Stimulated activated CD4-positive, alpha-beta T cell treated with anti-CD3 and anti-CD28 coated beads, TNF-alpha, amount 100 ng/mL, for 24 hours (primary cell): ENCODE results near the gene MMRN2.
A peak's percentile ranks its signal among the peaks of the same experiment; 100 is the strongest.

Experiments used
- DNase-seq, 3 experiments: peaks; one replicate each; pipeline ENCODE4 v3.0.0-alpha.2; 2020; ENCODE audit warnings: low read depth in 3 of 3

MMRN2 gene

DNA sequence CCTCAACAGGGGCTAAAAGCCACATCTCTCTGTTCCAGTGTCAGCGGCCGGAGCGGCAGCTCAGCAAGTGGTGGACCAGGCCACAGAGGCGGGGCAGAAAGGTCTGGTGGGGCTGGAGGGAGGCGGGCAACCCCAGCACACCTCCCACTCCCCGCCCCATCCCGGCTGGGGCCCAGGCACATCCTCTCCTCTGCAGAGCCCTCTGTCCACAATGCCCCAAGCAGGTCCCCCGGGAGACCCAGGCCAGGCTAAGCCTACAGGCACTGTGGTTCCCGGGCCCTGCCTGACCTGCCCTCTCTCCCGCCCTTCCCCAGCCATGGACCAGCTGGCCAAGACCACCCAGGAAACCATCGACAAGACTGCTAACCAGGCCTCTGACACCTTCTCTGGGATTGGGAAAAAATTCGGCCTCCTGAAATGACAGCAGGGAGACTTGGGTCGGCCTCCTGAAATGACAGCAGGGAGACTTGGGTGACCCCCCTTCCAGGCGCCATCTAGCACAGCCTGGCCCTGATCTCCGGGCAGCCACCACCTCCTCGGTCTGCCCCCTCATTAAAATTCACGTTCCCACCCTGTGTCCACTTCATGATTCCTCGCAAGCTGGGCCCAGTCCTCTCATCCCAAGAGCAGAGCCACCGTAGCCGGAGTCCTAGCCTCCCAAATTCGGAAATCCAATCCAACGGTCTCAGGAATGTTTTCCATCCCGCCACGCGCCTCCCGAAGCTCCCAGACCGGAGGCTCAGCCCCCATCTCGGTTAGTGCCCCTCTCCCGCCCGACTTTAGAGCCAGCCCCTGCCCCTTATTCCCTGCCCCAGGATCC, 13.0 kb upstream of the MMRN2 start:
- no peak for DNase-seq

DNA sequence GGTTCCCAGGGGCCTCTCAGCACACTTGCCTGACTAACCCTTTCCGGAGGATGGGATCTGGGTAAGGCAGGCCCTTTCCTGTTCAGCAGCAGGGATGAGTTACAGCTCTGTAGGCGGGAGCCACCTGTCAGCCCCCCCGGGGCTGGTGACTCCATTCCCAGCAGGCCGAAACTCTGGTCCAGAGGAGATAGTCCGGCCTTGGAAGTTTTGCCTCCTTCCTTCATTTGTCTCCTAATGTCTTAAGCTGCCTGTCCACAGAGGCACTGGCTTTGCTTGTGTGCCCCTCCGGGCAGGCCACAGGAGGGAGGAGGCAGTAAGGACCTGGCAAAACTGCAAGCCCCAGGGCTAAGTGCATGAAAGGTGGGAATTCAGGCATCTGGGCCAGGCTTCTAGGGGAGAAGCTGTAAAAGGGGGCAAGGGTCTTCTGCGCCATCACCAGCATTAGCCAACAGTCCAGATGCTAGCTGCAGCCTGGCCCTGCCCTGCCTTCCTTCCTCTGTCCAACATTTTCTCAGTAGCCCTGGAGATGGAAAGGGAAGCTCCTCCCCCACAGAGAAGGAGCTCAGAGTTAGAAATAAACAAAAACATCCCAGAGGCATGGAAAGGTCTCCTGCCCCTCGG, 12.1 kb upstream of the MMRN2 start:
- DNase-seq, result no peak

DNA sequence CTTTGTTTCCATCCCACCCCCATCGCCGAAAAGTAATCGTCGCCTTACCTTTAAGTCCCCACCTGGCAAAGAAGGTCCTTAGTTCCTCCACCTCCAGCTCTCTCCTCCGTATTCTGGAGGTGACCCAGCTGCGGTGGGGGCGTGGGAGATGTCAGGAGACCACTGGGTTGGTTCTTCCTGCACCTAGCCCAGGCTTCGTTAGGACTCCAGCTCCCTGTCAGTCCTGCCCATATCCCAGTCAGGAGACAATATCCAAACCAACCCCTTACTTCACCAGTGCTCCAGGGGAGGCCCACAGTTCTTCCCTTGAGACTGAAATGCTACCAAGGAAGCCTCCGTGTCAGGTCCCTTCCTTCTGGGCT, 11.6 kb upstream of the MMRN2 start:
- no peak for DNase-seq

DNA sequence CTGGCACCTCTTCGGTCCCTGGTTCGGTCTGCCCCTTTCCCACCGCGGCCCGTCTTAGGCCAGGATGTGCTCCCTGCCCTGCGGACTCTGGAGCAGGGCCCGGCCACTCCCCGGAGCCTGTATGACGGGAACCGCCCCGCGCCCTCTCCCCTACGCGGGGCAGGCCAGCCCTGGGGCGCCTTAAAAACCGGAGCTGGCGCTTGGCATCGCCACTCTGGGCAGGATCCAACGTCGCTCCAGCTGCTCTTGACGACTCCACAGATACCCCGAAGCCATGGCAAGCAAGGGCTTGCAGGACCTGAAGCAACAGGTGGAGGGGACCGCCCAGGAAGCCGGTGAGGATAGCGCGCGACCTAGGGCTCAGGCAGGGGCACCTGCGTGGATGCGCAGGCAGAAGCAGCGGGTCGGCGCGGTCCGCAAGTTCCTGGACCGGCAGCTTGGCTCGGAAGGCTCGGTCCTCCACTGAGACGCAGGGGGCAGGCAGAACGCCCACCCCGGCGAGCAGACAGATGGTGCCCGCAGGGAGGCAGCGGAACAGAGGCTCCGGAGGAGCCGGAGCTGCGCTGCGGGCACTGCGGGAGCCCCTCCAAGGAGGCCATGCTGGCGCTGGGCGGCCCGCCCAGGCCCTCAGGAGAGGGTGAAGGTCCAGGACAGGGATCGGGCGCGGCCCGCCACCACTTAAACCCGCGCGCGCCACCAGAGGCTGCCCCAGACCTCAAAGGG, 11.0 kb upstream of the MMRN2 start, which contains the start of gene ADIRF:
Gene ADIRF, plus strand, starts transcription at position 212 of the 723 bp plus-strand sequence. Its CDS starts 63 bp downstream, at position 275.
- no peak for DNase-seq

DNA sequence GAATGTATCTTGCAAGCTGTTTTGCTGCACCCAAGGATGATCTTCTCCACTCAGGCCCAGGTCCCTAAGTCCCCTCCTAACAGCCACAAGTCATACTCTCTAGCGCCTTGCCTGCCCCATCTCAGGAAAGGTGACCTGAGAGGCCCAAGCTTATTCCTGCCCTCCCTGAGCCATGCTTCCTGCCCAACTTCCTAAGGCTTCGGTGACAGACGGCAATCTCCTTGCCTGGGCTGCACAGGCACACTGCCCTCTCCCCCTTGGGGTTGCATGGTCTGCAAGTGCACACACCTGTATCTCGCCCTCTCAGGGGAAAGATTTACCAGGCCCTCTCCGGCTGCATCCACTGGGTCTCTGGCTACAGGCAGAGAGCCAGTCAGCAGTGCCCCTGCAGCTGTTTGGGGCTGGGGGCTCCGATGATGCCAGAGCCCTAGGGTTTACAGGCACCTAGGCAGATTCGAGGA, 10.1 kb upstream of the MMRN2 start:
- DNase-seq, result no peak

DNA sequence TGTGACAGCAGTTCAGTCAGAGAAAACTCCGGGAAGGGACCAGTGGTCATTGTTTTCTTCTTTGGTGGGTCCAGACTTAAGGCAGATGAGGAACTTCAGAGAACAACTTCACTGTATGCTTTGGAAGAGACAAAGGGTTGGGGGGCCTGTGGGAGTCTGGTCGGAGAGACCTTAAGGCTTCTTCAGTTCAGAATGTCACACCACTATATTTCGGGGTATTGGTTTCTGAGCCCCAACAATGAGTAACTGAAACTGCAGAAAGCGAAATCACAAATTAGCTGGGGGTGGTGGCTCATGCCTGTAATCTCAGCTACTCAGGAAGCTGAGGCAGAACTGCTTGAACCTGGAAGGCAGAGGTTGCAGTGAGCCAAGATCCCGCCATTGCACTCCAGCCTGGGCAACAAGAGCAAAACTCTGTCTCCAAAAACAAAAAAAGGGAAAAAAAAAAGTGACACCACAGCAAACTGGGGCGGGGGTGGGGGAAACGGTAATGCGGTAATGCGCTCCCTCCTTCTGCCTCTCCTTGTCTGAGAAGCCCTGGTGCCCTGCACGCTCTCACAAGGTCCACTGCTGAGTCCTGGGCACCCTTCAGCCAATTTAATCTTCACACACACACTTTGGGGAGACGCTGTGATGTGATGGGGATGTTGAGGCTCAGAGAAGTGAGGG, 8.7 kb upstream of the MMRN2 start:
- no peak for DNase-seq

DNA sequence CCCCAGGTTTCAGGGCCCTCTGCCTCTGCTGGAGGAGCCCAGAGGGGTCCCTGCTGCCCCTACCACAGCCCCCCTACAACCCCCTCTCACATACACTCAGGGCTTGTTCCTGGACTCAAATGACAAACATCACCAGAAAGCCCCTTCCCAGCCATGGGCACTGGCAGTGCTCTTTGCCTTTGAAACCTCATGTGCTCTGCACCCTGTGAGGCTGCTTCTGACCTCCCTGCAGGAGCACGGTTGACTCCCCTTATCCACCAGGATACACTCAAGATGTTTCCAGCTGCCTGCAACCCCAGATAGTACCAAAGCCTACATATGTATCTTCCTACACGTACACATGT, 7.4 kb upstream of the MMRN2 start:
- DNase-seq, result no peak

DNA sequence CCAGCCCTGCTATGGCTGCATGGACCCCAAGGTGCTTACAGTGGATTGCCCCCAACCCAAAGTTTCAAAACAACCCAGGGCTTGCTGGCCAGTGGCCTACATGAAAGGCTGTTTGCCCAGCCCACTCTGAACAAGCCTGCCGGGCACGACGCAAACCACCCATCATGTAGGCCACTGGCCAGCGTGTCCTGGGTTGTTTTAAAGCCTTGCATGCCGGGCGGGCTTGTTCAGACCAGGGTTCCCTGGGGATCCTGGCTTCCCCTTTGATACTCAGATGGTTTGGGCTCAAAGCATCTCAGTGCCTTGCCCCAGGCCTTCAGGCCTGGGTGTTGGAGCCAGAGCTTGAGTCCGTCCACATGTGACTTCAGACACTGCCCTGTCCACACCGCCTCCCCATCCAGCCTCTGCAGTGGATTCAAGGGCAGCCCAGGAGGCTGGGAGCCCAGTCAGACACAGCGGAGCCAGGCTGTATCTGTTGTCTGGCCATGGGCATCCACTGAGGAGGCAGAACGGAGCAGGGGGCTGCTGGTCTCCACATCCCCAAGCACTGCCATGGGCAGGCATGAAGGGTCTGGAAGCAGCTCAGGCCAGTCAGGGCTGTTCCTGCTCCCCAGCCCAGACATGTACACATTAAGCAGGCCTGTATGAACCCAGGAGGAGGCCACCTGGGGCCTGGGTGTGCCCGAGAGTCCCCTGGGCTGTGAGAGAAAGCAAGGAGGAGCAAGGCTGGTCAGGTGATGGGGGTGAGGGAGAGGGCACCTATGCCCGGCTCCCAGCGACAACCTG, 6.8 kb upstream of the MMRN2 start:
- no peak for DNase-seq

DNA sequence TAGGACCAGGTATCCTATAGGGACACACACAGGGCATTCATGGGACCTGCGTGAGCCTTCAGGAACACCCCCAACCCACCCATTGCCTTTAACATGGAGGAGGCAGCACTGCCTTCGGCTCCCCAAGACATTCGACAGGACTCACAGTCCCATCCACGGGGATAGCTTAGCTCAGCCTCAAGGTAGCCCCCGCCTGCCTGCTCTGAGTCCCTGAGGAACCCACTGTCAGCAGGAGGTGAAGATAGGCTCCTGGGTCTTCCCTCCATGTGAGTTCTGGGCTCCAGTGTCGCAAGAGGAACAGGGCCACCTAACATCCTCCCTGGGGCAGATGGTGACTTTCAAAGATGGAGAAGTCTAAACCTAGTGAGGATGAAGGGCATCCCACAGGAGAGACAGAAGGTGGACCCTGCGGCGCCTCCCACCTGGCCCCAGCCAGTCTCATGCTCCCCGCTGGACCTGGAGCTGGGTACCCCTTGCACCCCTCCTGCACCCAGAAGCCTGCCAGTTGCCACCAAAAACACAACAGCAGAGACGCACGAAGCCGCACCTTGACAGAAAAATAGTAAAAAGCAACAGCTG, 6.0 kb upstream of the MMRN2 start:
- DNase-seq, result no peak

DNA sequence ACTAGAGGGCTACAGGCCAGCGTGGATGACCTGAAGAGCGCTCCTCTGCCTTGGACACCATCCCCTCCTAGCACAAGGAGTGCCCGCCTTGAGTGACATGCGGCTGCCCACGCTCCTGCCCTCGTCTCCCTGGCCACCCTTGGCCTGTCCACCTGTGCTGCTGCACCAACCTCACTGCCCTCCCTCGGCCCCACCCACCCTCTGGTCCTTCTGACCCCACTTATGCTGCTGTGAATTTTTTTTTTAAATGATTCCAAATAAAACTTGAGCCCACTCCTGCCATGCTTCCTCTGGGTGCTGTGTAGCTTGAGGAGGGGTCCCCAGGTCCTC, 5.5 kb upstream of the MMRN2 start:
- no peak for DNase-seq

DNA sequence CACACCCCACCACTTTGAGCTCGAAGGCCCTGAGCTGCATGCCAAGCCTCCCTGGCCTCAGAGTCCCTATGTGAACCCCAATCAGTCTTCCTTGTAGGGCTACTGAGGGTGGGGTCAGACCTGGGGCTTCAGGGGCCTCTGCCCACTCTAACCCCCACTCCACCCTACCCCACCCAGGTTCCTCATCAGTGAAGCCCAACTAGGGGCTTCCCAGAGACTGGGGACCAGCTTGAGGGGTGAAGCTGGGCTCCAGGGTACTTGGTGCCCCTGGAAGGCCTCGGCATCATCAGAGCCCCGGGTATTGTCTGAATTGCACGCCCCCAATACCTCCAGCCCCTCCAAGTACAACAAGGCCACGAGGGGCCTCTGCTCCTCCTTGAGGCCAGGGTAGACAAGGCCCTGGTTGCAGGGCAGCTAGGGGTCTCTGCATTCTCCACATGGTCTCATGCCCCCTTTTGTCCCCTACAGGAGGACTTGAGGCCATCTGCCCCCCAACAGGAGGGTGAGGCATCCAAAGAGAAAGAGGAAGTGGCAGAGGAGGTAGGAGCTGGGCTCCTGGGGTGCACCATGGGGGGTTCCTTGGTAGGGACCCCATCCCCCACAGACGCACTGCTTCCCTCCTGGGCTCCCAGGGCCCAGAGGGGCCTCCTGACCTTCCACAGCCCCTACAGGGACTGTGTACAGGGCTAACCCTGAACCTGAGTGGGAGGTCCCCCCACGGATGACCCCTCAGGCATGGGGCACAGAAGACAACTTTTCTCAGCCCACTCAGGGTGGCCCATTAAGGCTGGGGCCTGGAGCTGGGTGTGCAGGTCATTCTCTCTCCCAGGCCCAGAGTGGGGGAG, 4.9 kb upstream of the MMRN2 start:
- no peak for DNase-seq

DNA sequence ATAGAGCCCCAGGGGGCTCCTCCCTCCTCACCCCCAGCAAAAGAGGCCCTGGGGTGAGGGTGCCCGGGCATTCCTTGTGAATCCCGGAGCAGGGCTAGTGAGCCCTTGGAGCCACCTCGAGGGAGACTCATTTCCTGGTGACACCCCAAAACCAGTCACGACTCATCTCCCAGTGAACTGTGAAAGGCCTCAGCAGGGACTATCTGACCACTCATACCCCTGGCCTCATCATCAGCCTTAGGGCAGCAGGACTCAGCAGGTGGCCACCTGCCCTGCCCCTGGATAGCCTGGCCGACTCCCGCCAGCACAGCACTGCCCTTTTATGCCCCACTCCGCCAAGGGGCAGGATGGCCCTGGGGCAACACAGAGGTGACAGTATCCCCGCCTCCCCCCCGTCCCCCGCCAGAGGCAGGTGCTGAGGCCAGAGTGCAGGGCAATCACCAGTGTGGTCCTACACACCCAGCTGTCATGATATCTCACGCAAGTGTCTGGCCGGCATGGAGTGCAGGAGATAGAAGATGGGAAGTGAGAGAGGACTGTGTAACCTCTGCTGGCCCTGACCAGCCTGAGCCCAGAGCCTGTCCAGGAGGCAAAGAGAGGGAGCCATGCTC, 4.2 kb upstream of the MMRN2 start:
- DNase-seq, result no peak

DNA sequence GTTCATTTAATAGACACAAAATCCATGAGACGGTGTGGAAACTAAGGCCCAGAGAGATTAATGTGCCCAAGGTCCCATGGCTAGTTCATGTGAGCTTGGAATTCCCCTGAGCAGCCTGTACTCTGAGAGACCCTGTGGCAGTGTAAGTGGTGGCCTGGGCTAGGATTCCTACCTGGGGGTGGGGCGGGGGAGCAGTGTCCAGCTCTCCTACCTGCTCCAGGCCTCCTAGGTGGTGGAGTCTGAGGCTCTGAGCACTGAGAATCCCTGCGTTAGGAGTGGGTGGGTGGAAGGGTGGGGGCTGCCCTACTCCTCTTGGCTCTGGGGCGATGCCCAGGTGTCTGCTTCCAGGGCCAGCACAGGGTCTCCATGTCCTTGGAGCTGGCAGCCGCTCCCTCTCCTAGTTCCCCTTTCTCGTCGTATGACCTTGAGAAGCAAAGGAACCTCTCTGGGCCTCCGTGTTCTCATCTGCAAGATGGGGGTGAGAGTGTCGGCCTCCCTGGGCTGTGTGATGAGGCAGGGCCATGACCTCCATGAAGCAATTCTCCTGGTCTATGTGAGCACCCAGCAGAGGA, 3.5 kb upstream of the MMRN2 start:
- DNase-seq, result no peak

DNA sequence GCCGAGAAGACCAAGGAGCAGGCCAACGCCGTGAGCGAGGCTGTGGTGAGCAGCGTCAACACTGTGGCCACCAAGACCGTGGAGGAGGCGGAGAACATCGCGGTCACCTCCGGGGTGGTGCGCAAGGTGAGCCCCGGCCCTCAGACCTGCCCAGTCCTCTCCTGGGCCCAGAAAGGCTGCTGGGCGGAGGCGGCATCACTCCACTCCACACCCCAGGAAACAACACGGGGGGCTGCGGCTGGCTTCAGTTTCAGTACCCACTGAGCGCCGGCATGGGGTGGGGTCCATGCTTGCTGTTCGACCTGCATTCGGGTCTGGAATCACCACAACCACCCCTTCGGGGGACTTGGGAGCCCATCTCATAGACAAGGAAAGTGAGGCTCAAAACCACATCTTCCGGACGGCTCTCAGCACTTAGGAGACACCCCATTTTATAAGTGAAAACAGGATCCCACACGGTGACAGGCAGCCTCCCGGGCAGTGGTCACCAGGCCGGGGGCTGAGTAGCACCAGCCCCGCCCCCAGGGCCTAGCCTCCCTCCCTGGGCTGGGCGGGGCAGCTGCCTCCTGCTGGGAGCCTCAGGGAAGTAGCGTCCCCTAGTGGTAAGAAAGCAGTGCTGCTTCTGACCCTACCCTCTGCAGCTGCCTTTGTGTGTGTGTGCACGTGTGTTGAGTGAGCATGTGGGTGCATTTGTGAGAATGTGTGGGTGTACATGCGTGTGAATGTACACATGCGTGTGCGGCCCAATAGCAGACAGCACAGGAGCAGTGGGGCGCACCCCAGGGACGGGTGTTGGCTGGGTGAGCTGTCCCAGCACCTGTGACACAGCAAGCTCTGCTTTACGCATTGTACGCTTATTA, 2.8 kb upstream of the MMRN2 start:
- DNase-seq, result peak in 1 of 3 experiments; percentile 35

DNA sequence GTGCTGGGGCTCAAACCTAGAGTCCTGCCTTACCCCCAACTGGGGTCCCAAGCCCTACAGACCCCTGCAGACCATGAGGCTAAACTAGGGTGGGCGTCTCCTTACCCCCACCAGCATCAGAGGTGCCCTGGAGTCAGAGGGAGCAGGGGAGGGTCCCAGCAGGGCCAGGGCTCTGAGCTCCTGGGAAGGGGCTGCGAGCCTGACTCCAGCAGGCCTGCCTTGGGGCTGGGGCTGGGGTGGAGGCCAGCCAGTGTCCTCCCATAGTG, 2.3 kb upstream of the MMRN2 start:
- DNase-seq, result no peak

DNA sequence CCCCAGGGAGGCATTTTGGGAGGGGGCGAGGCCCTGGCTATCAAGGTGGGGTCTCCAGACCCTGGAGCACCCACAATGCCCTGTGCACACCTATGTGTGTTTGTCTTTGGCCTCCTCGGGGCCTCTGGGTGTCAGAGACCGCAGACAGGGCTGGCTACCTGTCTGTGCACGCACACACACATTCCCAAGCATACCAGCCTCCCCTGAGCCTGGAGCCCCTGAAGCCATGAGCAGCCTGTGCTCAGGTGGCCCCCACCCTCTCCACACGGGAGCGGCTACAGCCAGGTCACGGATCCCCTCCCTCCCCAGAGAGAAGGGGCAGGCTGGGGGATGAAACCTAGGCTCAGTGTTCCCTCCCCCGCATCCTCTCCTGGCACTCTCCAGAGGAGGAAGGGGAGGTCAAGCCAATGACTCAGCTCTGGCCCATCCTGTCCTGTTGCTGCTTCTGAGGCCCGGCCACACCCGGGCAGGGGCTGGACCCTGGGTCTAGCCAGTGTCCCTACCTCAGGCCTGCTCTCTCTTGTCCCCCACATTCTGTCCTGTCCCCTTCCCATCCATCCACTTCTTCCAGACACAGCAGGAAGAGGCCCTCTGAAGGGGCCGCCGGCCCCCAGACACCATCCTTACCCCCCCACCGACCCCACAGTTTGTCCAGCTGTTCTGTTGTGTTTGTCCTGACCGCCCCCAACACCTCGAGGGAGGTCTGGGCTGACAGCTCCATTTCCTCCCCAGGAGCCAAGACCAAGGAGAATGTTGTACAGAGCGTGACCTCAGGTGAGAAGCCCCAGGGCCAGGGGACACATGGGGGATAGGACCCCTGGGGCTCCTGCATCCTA, 1.7 kb upstream of the MMRN2 start:
- no peak for DNase-seq

DNA sequence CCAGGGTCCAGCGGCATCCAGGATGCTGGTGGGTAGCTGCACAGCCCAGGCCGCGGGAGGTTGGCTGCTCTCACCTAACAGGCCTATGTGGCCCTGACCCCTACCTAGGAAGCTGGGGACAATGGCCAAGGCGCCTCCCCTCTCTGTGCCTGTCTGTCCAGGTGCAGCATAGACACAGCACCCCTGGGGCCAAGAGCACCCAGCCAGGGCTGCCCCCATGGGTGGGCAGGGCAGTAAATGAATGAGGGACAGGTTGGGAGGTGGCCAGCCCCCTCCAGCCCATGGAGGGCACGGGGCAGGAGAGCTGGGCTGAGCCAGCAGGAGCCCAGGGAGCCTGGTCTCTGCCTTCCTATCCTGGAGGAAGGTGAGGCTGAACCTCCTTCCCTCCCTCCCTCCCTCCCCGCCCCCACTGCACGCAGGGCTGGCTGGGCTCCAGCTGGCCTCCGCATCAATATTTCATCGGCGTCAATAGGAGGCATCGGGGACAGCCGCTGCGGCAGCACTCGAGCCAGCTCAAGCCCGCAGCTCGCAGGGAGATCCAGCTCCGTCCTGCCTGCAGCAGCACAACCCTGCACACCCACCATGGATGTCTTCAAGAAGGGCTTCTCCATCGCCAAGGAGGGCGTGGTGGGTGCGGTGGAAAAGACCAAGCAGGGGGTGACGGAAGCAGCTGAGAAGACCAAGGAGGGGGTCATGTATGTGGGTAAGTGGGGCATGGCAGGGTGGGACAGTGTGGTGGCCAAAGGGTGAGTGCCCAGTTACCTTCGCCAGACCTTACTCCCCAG, 893 bp upstream of the MMRN2 start, which contains the start of gene SNCG:
Gene SNCG, plus strand, starts transcription at position 484 of the 785 bp plus-strand sequence. Its CDS starts 99 bp downstream, at position 583.
- no peak for DNase-seq
